ENCODE measurements around the gene FSTL4. TPM values are rescaled to one million over a fixed set of nuclear protein-coding genes. Genes with fewer than 3 reads are reported as not detected.

Gene FSTL4
- total RNA-seq, 2 donors from 2014 or later: 0.32 to 0.89 TPM

GRCh38 chr5:133483406-133484090, 128.8 kb downstream of the FSTL4 start:
- no peak for TF ChIP-seq CTCF (IDR thresholded peaks at IDR 0.05)
- H3K9ac ChIP-seq (ENCODE audit: low read depth in 2 of 2, low read length in 2 of 2): peak overlapping the region in 1 of 2 donors; percentile 16
- no peaks in the 10 kb centered on the region for H3K27me3 ChIP-seq
- H3K36me3 ChIP-seq: no peaks in the 10 kb centered on the region
- H3K4me3 ChIP-seq: no peak overlapping the region
- no peaks in the 10 kb centered on the region for H3K9me3 ChIP-seq
- peak; percentile 73 for DNase-seq
- no peak overlapping the region for H3K27ac ChIP-seq
- no peaks in the 10 kb centered on the region for H3K4me1 ChIP-seq
- intact Hi-C loops (cut with DNase I): no loop called here

GRCh38 chr5:133482028-133482427, 130.3 kb downstream of the FSTL4 start:
- no peaks in the 10 kb centered on the region for H3K9me3 ChIP-seq
- no peak overlapping the region for H3K27ac ChIP-seq
- intact Hi-C loops (cut with DNase I): no loop called here
- H3K4me1 ChIP-seq: no peaks in the 10 kb centered on the region
- no peak overlapping the region for H3K9ac ChIP-seq (ENCODE audit: low read depth in 2 of 2, low read length in 2 of 2)
- no peaks in the 10 kb centered on the region for H3K27me3 ChIP-seq
- no peak overlapping the region for H3K4me3 ChIP-seq
- no peaks in the 10 kb centered on the region for H3K36me3 ChIP-seq
- no peak for TF ChIP-seq CTCF (IDR thresholded peaks at IDR 0.05)
- no peak for DNase-seq

- no peak for TF ChIP-seq CTCF (IDR thresholded peaks at IDR 0.05)
- no peak overlapping the region for H3K9ac ChIP-seq (ENCODE audit: low read depth in 2 of 2, low read length in 2 of 2)
- H3K36me3 ChIP-seq: no peaks in the 10 kb centered on the region
- H3K27ac ChIP-seq: no peak overlapping the region
- no peak overlapping the region for H3K4me3 ChIP-seq
- H3K4me1 ChIP-seq: no peaks in the 10 kb centered on the region
- no peak for DNase-seq
- no peaks in the 10 kb centered on the region for H3K27me3 ChIP-seq
- intact Hi-C loops (cut with DNase I): no loop called here
- H3K9me3 ChIP-seq: no peaks in the 10 kb centered on the region
Observed at GRCh38 chr5:133480866-133481265, 131.5 kb downstream of the FSTL4 start.

GRCh38 chr5:133480366-133480765, 132.0 kb downstream of the FSTL4 start:
- no peak for TF ChIP-seq CTCF (IDR thresholded peaks at IDR 0.05)
- no peak for DNase-seq
- H3K27me3 ChIP-seq: no peaks in the 10 kb centered on the region
- H3K36me3 ChIP-seq: no peaks in the 10 kb centered on the region
- H3K27ac ChIP-seq: no peak overlapping the region
- no peaks in the 10 kb centered on the region for H3K9me3 ChIP-seq
- H3K4me1 ChIP-seq: no peaks in the 10 kb centered on the region
- intact Hi-C loops (cut with DNase I): no loop called here
- no peak overlapping the region for H3K9ac ChIP-seq (ENCODE audit: low read depth in 2 of 2, low read length in 2 of 2)
- no peak overlapping the region for H3K4me3 ChIP-seq

- no peaks in the 10 kb centered on the region for H3K4me1 ChIP-seq
- H3K9me3 ChIP-seq: no peaks in the 10 kb centered on the region
- no peak for DNase-seq
- TF ChIP-seq CTCF (IDR thresholded peaks at IDR 0.05): no peak
- H3K4me3 ChIP-seq: no peak overlapping the region
- no peaks in the 10 kb centered on the region for H3K27me3 ChIP-seq
- intact Hi-C loops (cut with DNase I): no loop called here
- H3K27ac ChIP-seq: no peak overlapping the region
- H3K9ac ChIP-seq (ENCODE audit: low read depth in 2 of 2, low read length in 2 of 2): no peak overlapping the region
- no peaks in the 10 kb centered on the region for H3K36me3 ChIP-seq
Observed at GRCh38 chr5:133478199-133478985, 133.9 kb downstream of the FSTL4 start.

All from colonic mucosa (tissue), 4 donors.